HG03135 (cell line): ENCODE results near the gene TBCD.
"Not testable (repeated sequence)": the region's sequence is repeated elsewhere in the genome, so short reads cannot be mapped to it uniquely, and the experiment has no call there.

Experiments
- ATAC-seq: cut with Tn5 transposase; IDR thresholded peaks from one replicate; pipeline ENCODE4 v1.9.1; 2021; ENCODE audit warnings: mild to moderate bottlenecking, moderate library complexity; ENCODE audit not compliant: unreplicated experiment

Gene TBCD

GRCh38 chr17:82948081-82948511, 196.2 kb downstream of the TBCD start:
- ATAC-seq, result no peak

GRCh38 chr17:82948957-82949356, 197.1 kb downstream of the TBCD start:
- no peak for ATAC-seq

GRCh38 chr17:82949361-82949760, 197.5 kb downstream of the TBCD start:
- ATAC-seq, result no peak

GRCh38 chr17:82949984-82950383, 198.1 kb downstream of the TBCD start:
- ATAC-seq, result no peak

GRCh38 chr17:82950525-82951102, 198.7 kb downstream of the TBCD start:
- no peak for ATAC-seq

GRCh38 chr17:82952019-82952418, 200.2 kb downstream of the TBCD start:
- ATAC-seq, result no peak

- ATAC-seq, result not testable (repeated sequence)
Measured at GRCh38 chr17:82955106-82955505, 203.2 kb downstream of the TBCD start.

GRCh38 chr17:82955627-82956026, 203.8 kb downstream of the TBCD start:
- not testable (repeated sequence) for ATAC-seq

- no peak for ATAC-seq
Measured at GRCh38 chr17:82956146-82956725, 204.4 kb downstream of the TBCD start.

- no peak for ATAC-seq
Measured at GRCh38 chr17:82956726-82957468, 205.0 kb downstream of the TBCD start.

- ATAC-seq, result no peak
Measured at GRCh38 chr17:82957469-82957795, 205.6 kb downstream of the TBCD start.

GRCh38 chr17:82957961-82958561, 206.2 kb downstream of the TBCD start:
- no peak for ATAC-seq

GRCh38 chr17:82959242-82959930, 207.5 kb downstream of the TBCD start:
- ATAC-seq, result no peak

GRCh38 chr17:82959990-82960418, 208.1 kb downstream of the TBCD start:
- ATAC-seq, result no peak

- no peak for ATAC-seq
Measured at GRCh38 chr17:82960419-82961271, 208.8 kb downstream of the TBCD start.

- no peak for ATAC-seq
Measured at GRCh38 chr17:82961366-82962162, 209.7 kb downstream of the TBCD start.

- no peak for ATAC-seq
Measured at GRCh38 chr17:82962163-82962720, 210.4 kb downstream of the TBCD start.

GRCh38 chr17:82963104-82963950, 211.5 kb downstream of the TBCD start:
- ATAC-seq, result no peak
